ENCODE results near the gene TREML1.
"Not testable (repeated sequence)": the region's sequence is repeated elsewhere in the genome, so short reads cannot be mapped to it uniquely, and the experiment has no call there.

TREML1 gene

GRCh38 chr6:41194386-41194785 lies 40.2 kb upstream of the TREML1 start:
- TF ChIP-seq, protein P1, sequence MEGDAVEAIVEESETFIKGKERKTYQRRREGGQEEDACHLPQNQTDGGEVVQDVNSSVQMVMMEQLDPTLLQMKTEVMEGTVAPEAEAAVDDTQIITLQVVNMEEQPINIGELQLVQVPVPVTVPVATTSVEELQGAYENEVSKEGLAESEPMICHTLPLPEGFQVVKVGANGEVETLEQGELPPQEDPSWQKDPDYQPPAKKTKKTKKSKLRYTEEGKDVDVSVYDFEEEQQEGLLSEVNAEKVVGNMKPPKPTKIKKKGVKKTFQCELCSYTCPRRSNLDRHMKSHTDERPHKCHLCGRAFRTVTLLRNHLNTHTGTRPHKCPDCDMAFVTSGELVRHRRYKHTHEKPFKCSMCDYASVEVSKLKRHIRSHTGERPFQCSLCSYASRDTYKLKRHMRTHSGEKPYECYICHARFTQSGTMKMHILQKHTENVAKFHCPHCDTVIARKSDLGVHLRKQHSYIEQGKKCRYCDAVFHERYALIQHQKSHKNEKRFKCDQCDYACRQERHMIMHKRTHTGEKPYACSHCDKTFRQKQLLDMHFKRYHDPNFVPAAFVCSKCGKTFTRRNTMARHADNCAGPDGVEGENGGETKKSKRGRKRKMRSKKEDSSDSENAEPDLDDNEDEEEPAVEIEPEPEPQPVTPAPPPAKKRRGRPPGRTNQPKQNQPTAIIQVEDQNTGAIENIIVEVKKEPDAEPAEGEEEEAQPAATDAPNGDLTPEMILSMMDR (IDR thresholded peaks at IDR 0.05; ENCODE audit: control insufficient read depth, extremely low read depth, insufficient read depth) = no peak
- no peak overlapping the region for H3K4me3 ChIP-seq (ENCODE audit: low read depth, low read length)
- no peak for DNase-seq (ENCODE audit: low read depth)

- DNase-seq (ENCODE audit: low read depth) = no peak
- H3K4me3 ChIP-seq (ENCODE audit: low read depth, low read length) = no peak overlapping the region
- TF ChIP-seq, protein P1 (IDR thresholded peaks at IDR 0.05; ENCODE audit: control insufficient read depth, extremely low read depth, insufficient read depth) = no peak
Observed at GRCh38 chr6:41193884-41194283, 39.7 kb upstream of the TREML1 start.

DNA sequence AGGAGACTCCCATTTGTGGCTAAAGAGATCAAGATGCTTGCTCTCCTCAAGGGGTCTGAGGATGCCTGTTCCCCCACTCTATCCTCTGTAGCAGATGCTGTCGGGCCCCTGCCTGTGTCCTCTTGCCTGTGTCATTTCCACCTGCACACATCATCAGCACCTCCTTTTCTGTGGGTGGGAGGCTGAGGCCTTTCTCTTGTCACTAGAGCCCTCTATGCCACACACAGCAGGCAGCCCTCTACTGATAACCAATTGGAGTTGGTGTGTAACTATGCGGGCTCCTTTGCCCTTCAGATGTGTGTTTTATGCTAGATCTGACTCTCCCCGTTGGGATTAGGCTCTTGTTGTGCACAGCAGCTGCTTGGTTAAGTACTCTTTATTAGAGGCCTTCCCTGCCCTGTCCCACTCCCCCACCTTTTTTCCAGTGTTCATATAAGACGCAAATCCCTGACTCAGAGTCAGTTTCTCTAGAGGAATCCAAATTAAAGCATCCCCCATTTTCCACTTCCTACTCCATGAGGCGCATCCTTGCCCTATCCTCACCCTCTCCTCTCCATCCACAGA lies 39.1 kb upstream of the TREML1 start:
- DNase-seq (ENCODE audit: low read depth) = no peak
- TF ChIP-seq, protein P1 (IDR thresholded peaks at IDR 0.05; ENCODE audit: control insufficient read depth, extremely low read depth, insufficient read depth) = no peak
- H3K4me3 ChIP-seq (ENCODE audit: low read depth, low read length) = no peak overlapping the region

GRCh38 chr6:41191569-41191968 lies 37.4 kb upstream of the TREML1 start:
- no peak for DNase-seq (ENCODE audit: low read depth)
- no peak overlapping the region for H3K4me3 ChIP-seq (ENCODE audit: low read depth, low read length)
- TF ChIP-seq, protein P1 (IDR thresholded peaks at IDR 0.05; ENCODE audit: control insufficient read depth, extremely low read depth, insufficient read depth) = peak; percentile 76

DNA sequence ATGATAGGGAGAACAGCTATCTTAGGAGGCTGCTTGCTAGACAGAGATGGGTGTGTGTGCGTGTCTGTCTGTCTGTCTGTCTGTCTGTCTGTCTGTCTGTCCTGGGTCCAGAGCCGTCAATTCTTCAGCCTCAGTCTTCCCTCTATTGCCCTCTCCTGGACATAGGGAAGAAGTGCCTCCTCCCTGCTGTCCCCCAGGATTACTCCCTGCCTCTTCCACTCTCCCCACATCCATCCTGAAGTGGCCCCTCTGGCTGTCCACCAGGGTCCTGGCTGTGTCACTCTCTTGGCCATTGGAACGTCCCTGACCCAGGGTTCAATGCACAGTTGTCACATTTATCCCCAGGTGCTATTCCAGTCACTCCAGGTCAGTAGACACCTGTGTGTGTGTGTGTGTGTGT lies 36.6 kb upstream of the TREML1 start:
- H3K4me3 ChIP-seq (ENCODE audit: low read depth, low read length) = no peak overlapping the region
- TF ChIP-seq, protein P1 (IDR thresholded peaks at IDR 0.05; ENCODE audit: control insufficient read depth, extremely low read depth, insufficient read depth) = no peak
- no peak for DNase-seq (ENCODE audit: low read depth)

- DNase-seq (ENCODE audit: low read depth) = no peak
- TF ChIP-seq, protein P1 (IDR thresholded peaks at IDR 0.05; ENCODE audit: control insufficient read depth, extremely low read depth, insufficient read depth) = no peak
- H3K4me3 ChIP-seq (ENCODE audit: low read depth, low read length) = no peak overlapping the region
Observed at GRCh38 chr6:41189967-41190366, 35.8 kb upstream of the TREML1 start.

- not testable (repeated sequence) for H3K4me3 ChIP-seq (ENCODE audit: low read depth, low read length); DNase-seq (ENCODE audit: low read depth)
Observed at GRCh38 chr6:41189046-41189445, 34.9 kb upstream of the TREML1 start.

Data from LNCaP clone FGC (cell line).